ENCODE data around the gene GTF3C5.
"Not testable (repeated sequence)": the region's sequence is repeated elsewhere in the genome, so short reads cannot be mapped to it uniquely, and the experiment has no call there.

GTF3C5 gene

GRCh38 chr9:133073086-133074014 lies 42.6 kb downstream of the GTF3C5 start:
- no peak for DNase-seq

GRCh38 chr9:133074111-133074651 lies 43.4 kb downstream of the GTF3C5 start:
- no peak for DNase-seq

DNA sequence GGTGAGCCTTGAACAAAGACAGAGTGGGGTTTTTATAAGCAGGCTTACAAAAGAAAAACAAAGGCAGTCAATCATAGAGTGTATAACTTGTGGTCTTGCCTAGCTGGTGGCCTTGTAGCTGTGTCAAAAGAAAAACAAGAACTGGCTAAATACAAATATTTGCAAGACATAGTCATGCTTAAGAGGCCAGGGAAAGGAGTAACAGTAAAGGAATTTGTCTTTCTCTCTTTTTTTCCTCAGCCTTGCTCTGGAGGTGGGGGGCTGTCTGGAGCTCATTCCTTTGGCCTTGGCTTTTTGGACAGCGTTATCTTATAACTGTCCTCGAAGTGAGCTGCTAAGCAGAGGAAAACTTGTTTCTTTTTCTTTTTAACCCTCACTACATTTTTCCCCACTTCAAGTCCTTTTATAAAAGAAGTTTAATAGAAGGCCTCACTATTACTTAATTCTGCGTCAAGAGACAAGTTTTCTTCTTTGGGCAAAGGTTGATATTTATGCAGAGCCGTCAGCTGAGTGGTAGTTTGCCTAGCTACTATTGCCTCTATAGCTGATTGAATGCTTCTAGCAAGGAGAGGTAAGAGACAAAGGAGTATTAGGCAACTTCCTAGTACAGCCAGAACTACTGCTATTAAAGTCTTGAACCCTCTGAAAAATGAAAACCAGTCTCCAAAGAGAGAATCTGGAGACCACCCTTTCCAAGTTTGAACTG lies 45.3 kb downstream of the GTF3C5 start:
- DNase-seq = no peak

GRCh38 chr9:133076691-133077090 lies 45.9 kb downstream of the GTF3C5 start:
- no peak for DNase-seq

DNA sequence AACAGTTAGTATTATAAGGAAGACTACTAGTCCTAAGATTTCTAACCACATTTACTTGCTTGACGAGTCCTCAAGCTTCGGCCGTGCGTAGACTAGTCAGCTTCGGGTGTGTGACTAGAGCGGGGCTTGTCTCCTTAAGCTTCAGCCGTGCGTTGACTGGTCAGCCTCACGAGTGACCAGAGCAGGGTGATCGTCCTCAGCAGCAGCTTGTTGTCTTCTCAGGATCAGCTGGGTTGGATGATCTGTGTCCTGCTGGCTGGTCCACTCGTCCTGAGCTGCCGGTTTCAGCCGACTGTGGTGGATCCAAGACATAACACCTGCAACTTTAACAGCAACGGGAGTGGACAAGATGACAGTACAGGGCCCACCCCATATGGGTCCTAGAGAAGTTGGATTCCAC lies 47.7 kb downstream of the GTF3C5 start:
- no peak for DNase-seq

DNA sequence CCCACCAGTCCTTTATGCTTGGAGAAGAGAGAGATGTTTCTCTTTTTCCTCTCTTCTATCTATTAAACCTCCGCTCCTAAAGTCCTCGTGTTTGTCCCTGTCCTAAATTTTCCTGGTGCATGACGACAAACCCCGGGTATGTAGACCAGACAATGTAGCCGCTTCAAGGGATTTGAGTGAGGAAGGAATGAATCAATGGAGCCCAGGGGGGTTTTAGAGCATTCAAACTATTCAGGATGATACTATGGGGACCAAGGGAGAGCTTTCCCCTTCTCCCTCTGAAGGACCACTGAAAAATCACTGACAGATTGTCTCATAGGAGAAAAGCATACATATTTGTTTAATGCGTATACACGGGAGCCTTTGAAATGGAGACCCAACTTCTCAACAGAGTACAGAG lies 49.4 kb downstream of the GTF3C5 start:
- no peak for DNase-seq

DNA sequence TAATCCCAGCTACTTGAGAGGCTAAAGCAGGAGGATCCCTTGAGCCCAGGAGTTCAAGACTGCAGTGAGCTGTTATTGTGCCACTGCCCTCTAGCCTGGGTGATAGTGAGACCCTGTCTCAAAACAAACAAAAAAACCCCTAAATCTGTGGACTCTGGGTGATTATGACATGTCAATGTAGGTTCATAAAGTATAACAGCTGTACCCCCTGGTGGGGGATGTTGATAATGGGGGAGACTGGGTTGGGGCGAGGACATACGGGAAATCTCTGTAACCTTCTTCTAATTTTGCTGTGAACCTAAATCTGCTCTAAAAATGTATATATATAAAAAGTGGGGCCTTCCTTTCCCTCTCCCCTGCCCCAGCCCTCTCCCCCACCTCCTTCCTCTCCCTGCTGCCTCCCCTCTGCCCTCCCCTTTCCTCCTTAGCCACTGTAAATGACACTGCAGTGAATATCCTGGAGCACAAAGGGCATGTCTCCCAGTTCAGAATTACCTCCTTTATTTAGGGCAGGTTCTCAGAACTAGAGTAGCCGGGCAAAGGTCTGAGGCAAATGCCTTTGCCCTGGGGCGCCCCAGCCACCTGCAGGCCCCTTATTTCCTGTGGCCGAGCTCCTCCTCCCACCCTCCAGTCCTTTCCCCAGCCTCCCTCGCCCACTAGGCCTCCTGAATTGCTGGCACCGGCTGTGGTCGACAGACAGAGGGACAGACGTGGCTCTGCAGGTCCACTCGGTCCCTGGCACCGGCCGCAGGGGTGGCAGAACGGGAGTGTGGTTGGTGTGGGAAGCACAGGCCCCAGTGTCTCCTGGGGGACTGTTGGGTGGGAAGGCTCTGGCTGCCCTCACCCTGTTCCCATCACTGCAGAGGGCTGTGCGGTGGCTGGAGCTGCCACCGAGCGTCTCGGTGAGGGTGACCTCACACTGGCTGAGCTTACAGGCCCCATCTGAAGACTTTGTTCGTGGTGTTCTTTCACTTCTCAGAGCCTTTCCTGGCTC lies 50.3 kb downstream of the GTF3C5 start:
- not testable (repeated sequence) for DNase-seq

DNA sequence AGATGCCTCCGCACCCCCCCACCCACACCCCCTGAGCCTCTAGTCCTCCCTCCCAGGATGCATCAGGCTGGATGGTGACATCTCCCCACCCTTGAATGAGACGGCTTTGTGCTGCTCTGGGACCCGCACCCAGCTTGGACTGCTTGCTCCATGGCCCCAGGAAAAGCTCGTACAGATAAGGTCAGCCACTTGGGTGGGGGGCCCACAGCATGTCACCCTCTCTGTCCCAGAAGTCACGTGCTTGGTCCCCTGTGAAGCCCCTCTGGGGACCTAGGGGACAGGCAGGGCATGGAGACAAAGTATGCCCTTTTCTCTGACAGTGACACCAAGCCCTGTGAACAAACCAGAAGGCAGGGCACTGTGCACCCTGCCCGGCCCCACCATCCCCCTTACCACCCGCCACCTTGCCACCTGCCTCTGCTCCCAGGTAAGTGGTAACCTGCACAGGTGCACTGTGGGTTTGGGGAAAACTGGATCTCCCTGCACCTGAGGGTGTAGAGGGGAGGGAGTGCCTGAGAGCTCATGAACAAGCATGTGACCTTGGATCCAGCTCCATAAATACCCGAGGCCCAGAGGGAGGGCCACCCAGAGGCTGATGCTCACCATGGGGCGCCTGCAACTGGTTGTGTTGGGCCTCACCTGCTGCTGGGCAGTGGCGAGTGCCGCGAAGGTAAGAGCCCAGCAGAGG lies 51.3 kb downstream of the GTF3C5 start:
- not testable (repeated sequence) for DNase-seq

GRCh38 chr9:133083688-133084087 lies 52.9 kb downstream of the GTF3C5 start:
- not testable (repeated sequence) for DNase-seq

GRCh38 chr9:133086212-133086860 lies 55.5 kb downstream of the GTF3C5 start:
- DNase-seq = not testable (repeated sequence)

DNA sequence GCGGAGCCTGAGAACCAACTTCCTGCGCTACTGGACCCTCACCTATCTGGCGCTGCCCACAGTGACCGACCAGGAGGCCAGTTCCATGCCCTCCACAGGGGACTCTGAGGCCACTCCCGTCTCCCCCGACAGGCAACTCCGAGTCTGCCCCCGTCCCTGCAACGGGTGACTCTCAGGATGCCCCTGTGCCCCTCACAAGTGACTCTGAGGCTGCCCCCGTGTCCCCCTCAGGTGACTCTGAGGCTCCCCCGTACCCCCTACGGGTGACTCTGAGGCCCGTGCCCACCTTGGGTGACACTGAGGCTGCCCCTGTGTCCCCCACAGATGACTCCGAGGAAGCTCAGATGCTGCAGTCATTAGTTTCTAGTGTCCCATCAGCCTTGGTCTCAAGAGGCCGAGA lies 56.1 kb downstream of the GTF3C5 start:
- no peak for DNase-seq

GRCh38 chr9:133087429-133088145 lies 56.8 kb downstream of the GTF3C5 start:
- DNase-seq = no peak

GRCh38 chr9:133088146-133088750 lies 57.5 kb downstream of the GTF3C5 start:
- no peak for DNase-seq

DNA sequence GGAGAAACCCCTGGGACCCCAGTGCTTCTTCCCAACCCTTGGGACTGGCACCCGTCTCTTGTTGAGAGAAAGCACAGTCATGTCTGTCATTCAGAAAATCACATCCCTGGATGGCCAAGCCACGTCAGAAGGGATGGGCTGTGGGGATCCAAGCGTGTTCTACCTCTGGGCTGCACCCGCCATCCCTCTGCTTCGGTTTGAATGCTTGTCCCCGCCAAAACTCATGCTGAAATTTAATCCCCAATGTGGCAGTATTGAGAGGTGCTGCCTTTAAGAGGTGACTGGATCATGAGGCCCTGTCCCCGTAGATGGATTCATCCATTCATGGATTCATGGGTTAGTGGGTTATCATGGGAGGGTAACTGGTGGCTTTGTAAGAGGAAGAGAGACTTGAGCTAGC lies 58.0 kb downstream of the GTF3C5 start:
- no peak for DNase-seq

GRCh38 chr9:133089271-133089671 lies 58.5 kb downstream of the GTF3C5 start:
- DNase-seq = no peak

DNA sequence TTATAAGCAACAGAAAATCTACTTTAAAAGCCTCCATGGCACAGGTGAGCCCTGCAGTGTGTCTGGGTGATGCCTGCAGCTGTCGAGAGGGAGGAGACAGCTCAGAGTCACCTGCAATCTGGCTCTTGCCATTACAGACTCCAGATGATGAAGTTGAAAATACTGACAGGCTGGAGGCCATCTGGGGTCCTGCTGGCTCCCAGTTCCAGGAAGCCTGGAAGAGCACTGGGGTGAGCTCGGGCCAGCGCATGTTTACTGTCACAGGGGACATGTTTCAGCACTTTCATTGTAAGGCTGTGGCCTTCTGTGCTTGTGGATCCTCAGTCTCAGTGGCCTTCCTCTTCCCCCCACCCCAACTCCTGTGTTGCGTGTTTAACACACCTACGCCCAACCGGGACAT lies 59.4 kb downstream of the GTF3C5 start:
- no peak for DNase-seq

GRCh38 chr9:133090752-133091385 lies 60.1 kb downstream of the GTF3C5 start:
- no peak for DNase-seq

GRCh38 chr9:133094351-133094750 lies 63.6 kb downstream of the GTF3C5 start:
- not testable (repeated sequence) for DNase-seq

DNA sequence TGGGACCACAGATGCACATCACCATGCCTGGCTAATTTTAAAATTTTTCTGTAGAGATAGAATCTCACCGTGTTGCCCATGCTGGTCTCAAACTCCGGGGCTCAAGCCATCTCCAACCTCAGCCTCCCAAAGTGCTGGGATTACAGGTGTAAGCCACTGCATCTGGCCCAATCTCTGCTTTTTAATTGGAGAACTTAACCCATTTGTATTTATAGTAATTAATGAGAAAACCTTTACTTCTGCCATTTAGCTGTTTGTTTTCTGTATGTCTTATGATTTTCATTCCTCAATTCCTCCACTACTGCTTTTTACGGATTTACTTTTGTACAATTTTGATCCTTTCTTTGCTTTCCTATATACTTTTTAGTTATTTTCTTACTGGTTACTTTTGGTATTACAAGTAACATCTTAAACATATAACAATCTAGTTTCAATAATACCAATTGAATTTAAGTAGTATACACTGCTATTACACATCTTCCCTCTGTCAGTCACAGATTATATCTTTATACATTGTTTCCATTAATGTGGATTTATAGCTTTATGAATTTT lies 64.1 kb downstream of the GTF3C5 start:
- no peak for DNase-seq
